SK-N-SH (cell line): Measurements from ENCODE around the gene GTF2H4.
"Not testable (repeated sequence)": the region's sequence is repeated elsewhere in the genome, so short reads cannot be mapped to it uniquely, and the experiment has no call there.

Experiments used
- CHD2 ChIP-seq: fragments of 150-350 bp; IDR thresholded peaks from 2 replicates; pipeline ENCODE4 v1.6.1; 2018; ENCODE audit warnings: low read length; ENCODE audit not compliant: partially characterized antibody
- NFIC ChIP-seq: IDR thresholded peaks from 2 replicates; pipeline ENCODE4 v1.4.0; 2012; ENCODE audit warnings: borderline replicate concordance
- ZBTB33 ChIP-seq: IDR thresholded peaks from 2 replicates; pipeline ENCODE4 v1.4.0; 2012; ENCODE audit warnings: low read depth, borderline replicate concordance
- TF ChIP-seq, protein P1 (sequence below): fragments of 150-350 bp; IDR thresholded peaks from 2 replicates; pipeline ENCODE4 v1.6.1; 2017; ENCODE audit warnings: antibody characterized with exemption, low read length, low read depth, borderline replicate concordance
- TF ChIP-seq, protein P2 (sequence below): fragments of 200-600 bp; sonication (generic); IDR thresholded peaks from 2 replicates; pipeline ENCODE4 v1.6.1; 2017; ENCODE audit warnings: antibody characterized with exemption, mild to moderate bottlenecking, moderate library complexity

DNA sequence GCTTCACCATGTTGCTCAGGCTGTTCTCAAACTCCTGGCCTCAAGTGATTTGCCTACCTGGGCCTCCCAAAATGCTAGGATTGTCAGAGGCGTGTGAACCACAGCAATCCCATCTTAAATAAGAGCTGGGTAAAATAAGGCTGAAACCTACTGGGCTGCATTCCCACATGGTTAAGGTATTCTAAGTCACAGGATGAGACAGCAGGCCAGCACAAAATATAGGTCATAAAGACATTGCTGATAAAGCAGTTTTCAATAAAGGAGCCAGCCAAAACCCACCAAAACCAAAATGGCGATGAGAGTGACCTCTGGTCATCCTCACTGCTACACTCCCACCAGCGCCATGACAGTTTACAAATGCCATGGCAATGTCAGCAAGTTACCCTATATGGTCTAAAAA is 34.2 kb upstream of the GTF2H4 start:
- TF ChIP-seq, protein P1, sequence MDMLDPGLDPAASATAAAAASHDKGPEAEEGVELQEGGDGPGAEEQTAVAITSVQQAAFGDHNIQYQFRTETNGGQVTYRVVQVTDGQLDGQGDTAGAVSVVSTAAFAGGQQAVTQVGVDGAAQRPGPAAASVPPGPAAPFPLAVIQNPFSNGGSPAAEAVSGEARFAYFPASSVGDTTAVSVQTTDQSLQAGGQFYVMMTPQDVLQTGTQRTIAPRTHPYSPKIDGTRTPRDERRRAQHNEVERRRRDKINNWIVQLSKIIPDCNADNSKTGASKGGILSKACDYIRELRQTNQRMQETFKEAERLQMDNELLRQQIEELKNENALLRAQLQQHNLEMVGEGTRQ = not testable (repeated sequence)
- TF ChIP-seq, protein P2, sequence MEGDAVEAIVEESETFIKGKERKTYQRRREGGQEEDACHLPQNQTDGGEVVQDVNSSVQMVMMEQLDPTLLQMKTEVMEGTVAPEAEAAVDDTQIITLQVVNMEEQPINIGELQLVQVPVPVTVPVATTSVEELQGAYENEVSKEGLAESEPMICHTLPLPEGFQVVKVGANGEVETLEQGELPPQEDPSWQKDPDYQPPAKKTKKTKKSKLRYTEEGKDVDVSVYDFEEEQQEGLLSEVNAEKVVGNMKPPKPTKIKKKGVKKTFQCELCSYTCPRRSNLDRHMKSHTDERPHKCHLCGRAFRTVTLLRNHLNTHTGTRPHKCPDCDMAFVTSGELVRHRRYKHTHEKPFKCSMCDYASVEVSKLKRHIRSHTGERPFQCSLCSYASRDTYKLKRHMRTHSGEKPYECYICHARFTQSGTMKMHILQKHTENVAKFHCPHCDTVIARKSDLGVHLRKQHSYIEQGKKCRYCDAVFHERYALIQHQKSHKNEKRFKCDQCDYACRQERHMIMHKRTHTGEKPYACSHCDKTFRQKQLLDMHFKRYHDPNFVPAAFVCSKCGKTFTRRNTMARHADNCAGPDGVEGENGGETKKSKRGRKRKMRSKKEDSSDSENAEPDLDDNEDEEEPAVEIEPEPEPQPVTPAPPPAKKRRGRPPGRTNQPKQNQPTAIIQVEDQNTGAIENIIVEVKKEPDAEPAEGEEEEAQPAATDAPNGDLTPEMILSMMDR = not testable (repeated sequence)
- TF ChIP-seq ZBTB33, NFIC, CHD2: not testable (repeated sequence)
